Spleen (tissue), 7 donors: ENCODE data around the gene VDAC1.

Source experiments
- CTCF ChIP-seq, 11 experiments: fragments of 200-600 bp in 7 of 11; fragments of 450-650 bp in 4 of 11; sonication (generic) in 4 of 11; IDR thresholded peaks in 8 of 11; conservative IDR thresholded peaks in 3 of 11; 1 replicate in 7 of 11; 2 replicates in 4 of 11; pipeline versions ENCODE4 v1.4.0 to v1.8.0; 2016 to 2021; ENCODE audit warnings: antibody characterized with exemption in 11 of 11, inconsistent platforms in 4 of 11, mild to moderate bottlenecking in 1 of 11
- POLR2A ChIP-seq, 3 donors: fragments of 450-650 bp; IDR thresholded peaks; one replicate each; pipeline ENCODE4 v1.5.1; 2017; ENCODE audit warnings: antibody characterized with exemption in 3 of 3, mild to moderate bottlenecking in 1 of 3
- POLR2AphosphoS5 ChIP-seq, 3 donors: sonication (generic); formaldehyde crosslinking; IDR thresholded peaks; one replicate each; pipeline ENCODE4 v1.5.1; 2017; ENCODE audit warnings: antibody characterized with exemption in 3 of 3
- donor health status: DM: no; HTN: no; CAD: no; lungs with moderate emphysema.
- donor health status: DM: no; HTN: no; CAD: no.
- donor health status: DM: no; HTN: no; CAD: no.

- TF ChIP-seq CTCF (IDR thresholded peaks at IDR 0.05 in 8 of 11, conservative IDR thresholded peaks at IDR 0.05 in 3 of 11) = no peak
- no peak for TF ChIP-seq POLR2A (IDR thresholded peaks at IDR 0.05)
- no peak for TF ChIP-seq POLR2AphosphoS5 (IDR thresholded peaks at IDR 0.05)
These were observed 78.1 kb downstream of the VDAC1 start for GRCh38 chr5:133926489-133927299.
